CD14-positive monocyte (primary cell): ENCODE results near the gene C5orf15. TPM values are rescaled to one million over a fixed set of nuclear protein-coding genes. Genes with fewer than 3 reads are reported as not detected.

Experiments
- DNase-seq, 3 donors: peaks; one replicate each; pipeline ENCODE4 v3.0.0-alpha.2; 2011 to 2022
- H2AFZ ChIP-seq: 2 replicates; pipeline ENCODE4 v1.6.0; 2012; ENCODE audit warnings: mild to moderate bottlenecking, low read depth, low read length, inconsistent platforms; ENCODE audit not compliant: insufficient read depth, poor library complexity, severe bottlenecking
- H3K27ac ChIP-seq, 2 donors: 1 replicate in 1 of 2; 2 replicates in 1 of 2; pipeline ENCODE4 v1.5.1; 2012 to 2013; ENCODE audit warnings: low read length in 2 of 2, control low read depth in 1 of 2, inconsistent platforms in 1 of 2, low read depth in 1 of 2, mild to moderate bottlenecking in 1 of 2
- H3K27me3 ChIP-seq, 2 donors: one replicate each; pipeline versions ENCODE4 v1.6.0 to v1.6.1; 2011 to 2013; ENCODE audit warnings: low read length in 2 of 2; ENCODE audit not compliant: control insufficient read depth in 2 of 2, insufficient read depth in 2 of 2
- H3K36me3 ChIP-seq, 2 donors: replicated peaks in 1 of 2; 1 replicate in 1 of 2; 2 replicates in 1 of 2; pipeline versions ENCODE4 v1.5.1 to v1.6.1; 2012 to 2013; ENCODE audit warnings: low read length in 2 of 2, control low read depth in 1 of 2, inconsistent platforms in 1 of 2, mild to moderate bottlenecking in 1 of 2; ENCODE audit not compliant: insufficient read depth in 2 of 2, control insufficient read depth in 1 of 2
- H3K4me1 ChIP-seq, 2 donors: 1 replicate in 1 of 2; 2 replicates in 1 of 2; pipeline versions ENCODE4 v1.5.1 to v1.6.1; 2012 to 2013; ENCODE audit warnings: low read length in 2 of 2, control low read depth in 1 of 2, inconsistent platforms in 1 of 2, mild to moderate bottlenecking in 1 of 2, moderate library complexity in 1 of 2; ENCODE audit not compliant: insufficient read depth in 2 of 2, control insufficient read depth in 1 of 2
- H3K4me2 ChIP-seq: replicated peaks from 2 replicates; pipeline ENCODE3; 2012; ENCODE audit warnings: low read length, moderate library complexity, mild to moderate bottlenecking; ENCODE audit not compliant: poor library complexity, severe bottlenecking; ENCODE audit errors: extremely low read depth
- H3K4me3 ChIP-seq, 3 experiments: fragments of 200-600 bp in 1 of 3; sonication (generic) in 1 of 3; replicated peaks in 1 of 3; 1 replicate in 2 of 3; 2 replicates in 1 of 3; pipeline ENCODE4 v1.5.1; 2011 to 2013; ENCODE audit warnings: low read length in 3 of 3, mild to moderate bottlenecking in 3 of 3, control low read depth in 2 of 3, low read depth in 2 of 3, inconsistent platforms in 1 of 3, moderate library complexity in 1 of 3
- H3K79me2 ChIP-seq: 2 replicates; pipeline ENCODE4 v1.6.0; 2012; ENCODE audit warnings: mild to moderate bottlenecking, control low read depth, inconsistent platforms, low read length, moderate library complexity; ENCODE audit not compliant: insufficient read depth
- H3K9ac ChIP-seq: 2 replicates; pipeline ENCODE4 v1.6.0; 2017; ENCODE audit warnings: low read length, mild to moderate bottlenecking; ENCODE audit not compliant: insufficient read depth, poor library complexity, severe bottlenecking
- H3K9me3 ChIP-seq, 2 donors: replicated peaks in 1 of 2; 1 replicate in 1 of 2; 2 replicates in 1 of 2; pipeline versions ENCODE4 v1.5.1 to v1.6.1; 2012 to 2013; ENCODE audit warnings: low read length in 2 of 2, control low read depth in 1 of 2; ENCODE audit not compliant: control insufficient read depth in 1 of 2, insufficient read depth in 1 of 2
- H4K20me1 ChIP-seq: 2 replicates; pipeline ENCODE4 v1.6.0; 2012; ENCODE audit warnings: mild to moderate bottlenecking, low read length, control low read depth, moderate library complexity; ENCODE audit not compliant: insufficient read depth
- H3K27ac Mint-ChIP-seq, 7 donors: one replicate each; pipeline ENCODE4 v1.8.0; 2020; ENCODE audit warnings: mild to moderate bottlenecking in 7 of 7, mixed read lengths in 7 of 7, moderate library complexity in 6 of 7, inconsistent platforms in 2 of 7
- H3K27me3 Mint-ChIP-seq, 3 donors: one replicate each; pipeline ENCODE4 v1.8.0; 2021 to 2022; ENCODE audit warnings: low read depth in 3 of 3, mild to moderate bottlenecking in 3 of 3, mixed read lengths in 3 of 3, moderate library complexity in 3 of 3, inconsistent platforms in 1 of 3
- H3K36me3 Mint-ChIP-seq, 2 donors: one replicate each; pipeline ENCODE4 v1.8.0; 2020; ENCODE audit warnings: mixed read lengths in 2 of 2, inconsistent platforms in 1 of 2, mild to moderate bottlenecking in 1 of 2
- H3K4me1 Mint-ChIP-seq: one replicate; pipeline ENCODE4 v1.8.0; 2020; ENCODE audit warnings: mild to moderate bottlenecking, mixed read lengths
- H3K4me3 Mint-ChIP-seq, 2 donors: one replicate each; pipeline ENCODE4 v1.8.0; 2020; ENCODE audit warnings: mild to moderate bottlenecking in 2 of 2, mixed read lengths in 2 of 2, moderate library complexity in 1 of 2
- H3K9me3 Mint-ChIP-seq, 7 donors: one replicate each; pipeline ENCODE4 v1.8.0; 2020 to 2022; ENCODE audit warnings: mixed read lengths in 7 of 7, mild to moderate bottlenecking in 6 of 7, moderate library complexity in 6 of 7, inconsistent platforms in 2 of 7
- WGBS: methylation state at CpG from one replicate; pipeline ENCODE4 v1.1.5; 2013; ENCODE audit warnings: missing lambda C conversion rate; ENCODE audit not compliant: insufficient coverage; 5-methylcytosine and 5-hydroxymethylcytosine counted together
- intact Hi-C, 2 donors: fragments of 100-400 bp; cut with micrococcal nuclease; formaldehyde crosslinking; loops; one replicate each; pipeline versions ENCODE4 v1.15.0 to v1.15.1; 2023
- polyA plus RNA-seq, 3 donors: library from polyadenylated mRNA; depleted of rRNA in 1 of 3; unstranded in 2 of 3; stranded (reverse) in 1 of 3; fragments of 300-500 nt in 2 of 3; fragments of >200 nt in 1 of 3; fragmentation: Illumina TruSeq in 2 of 3; gene quantifications; 1 replicate in 2 of 3; 2 replicates in 1 of 3; pipeline ENCODE4 v1.2.3, GENCODE V29; 2012 to 2021
- TF ChIP-seq, protein P1 (sequence below): fragments of 200-600 bp; IDR thresholded peaks from one replicate; pipeline ENCODE4 v1.8.0; 2022; ENCODE audit warnings: antibody characterized with exemption, mild to moderate bottlenecking

The C5orf15 gene
- polyA plus RNA-seq, 3 donors: 38.0 to 59.2 (median 46.9) TPM

DNA sequence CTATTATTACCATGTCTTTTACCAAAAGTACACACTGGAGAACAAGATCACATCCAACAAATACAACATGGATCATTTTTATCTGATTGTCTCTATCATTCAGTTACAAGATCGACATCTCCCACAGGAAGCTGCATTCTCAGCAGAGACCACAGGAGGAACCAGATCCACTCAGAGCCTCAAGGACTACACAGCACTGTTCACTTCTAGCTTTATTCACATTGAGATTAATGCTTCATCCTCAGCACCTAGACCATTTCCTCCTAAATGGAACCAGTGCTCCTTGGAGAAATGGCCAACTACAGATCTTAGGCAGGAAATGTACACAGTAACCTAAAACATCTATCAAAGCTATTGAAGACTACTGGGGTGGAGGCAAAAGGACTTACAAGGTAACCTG, 13.3 kb upstream of the C5orf15 start:
- H3K36me3 ChIP-seq: peaks cover 39 to 86% of the 10 kb centered on the region in 2 donors

DNA sequence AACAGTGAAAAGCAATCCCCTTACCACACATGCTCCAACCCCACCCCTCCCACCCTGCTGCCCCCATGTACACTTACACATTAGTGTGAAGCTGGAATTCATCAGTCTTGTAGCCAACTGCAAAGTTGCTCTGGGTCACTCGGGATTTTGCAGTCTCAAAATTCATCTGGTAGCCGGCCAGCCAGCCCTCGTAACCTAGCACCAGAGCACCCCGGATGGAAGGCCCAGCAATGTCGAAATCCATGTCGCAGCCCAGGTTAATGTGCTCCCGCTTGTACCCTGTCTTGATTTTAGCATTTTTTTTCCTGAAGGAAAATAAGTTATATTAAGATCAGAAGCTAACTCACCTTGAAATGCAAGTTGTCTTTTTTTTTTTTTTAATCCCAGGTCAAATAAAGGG, 12.2 kb upstream of the C5orf15 start:
- no peak for DNase-seq
- whole genome bisulfite sequencing: 95% methylated on average over 5 of the region's 7 CpGs
- no peaks in the 10 kb centered on the region for H3K27me3 ChIP-seq
- H3K4me1 Mint-ChIP-seq: peaks cover 6% of the 10 kb centered on the region
- peak overlapping the region in 1 of 7 donors; percentile 13 for H3K27ac Mint-ChIP-seq
- H4K20me1 ChIP-seq: no peaks in the 10 kb centered on the region
- H3K9ac ChIP-seq: no peak overlapping the region
- no peak overlapping the region for H3K4me2 ChIP-seq
- no peaks in the 10 kb centered on the region for H3K4me1 ChIP-seq
- no peaks in the 10 kb centered on the region for H3K9me3 Mint-ChIP-seq
- H3K27ac ChIP-seq: no peak overlapping the region
- intact Hi-C loops: no loop called here
- TF ChIP-seq, protein P1, sequence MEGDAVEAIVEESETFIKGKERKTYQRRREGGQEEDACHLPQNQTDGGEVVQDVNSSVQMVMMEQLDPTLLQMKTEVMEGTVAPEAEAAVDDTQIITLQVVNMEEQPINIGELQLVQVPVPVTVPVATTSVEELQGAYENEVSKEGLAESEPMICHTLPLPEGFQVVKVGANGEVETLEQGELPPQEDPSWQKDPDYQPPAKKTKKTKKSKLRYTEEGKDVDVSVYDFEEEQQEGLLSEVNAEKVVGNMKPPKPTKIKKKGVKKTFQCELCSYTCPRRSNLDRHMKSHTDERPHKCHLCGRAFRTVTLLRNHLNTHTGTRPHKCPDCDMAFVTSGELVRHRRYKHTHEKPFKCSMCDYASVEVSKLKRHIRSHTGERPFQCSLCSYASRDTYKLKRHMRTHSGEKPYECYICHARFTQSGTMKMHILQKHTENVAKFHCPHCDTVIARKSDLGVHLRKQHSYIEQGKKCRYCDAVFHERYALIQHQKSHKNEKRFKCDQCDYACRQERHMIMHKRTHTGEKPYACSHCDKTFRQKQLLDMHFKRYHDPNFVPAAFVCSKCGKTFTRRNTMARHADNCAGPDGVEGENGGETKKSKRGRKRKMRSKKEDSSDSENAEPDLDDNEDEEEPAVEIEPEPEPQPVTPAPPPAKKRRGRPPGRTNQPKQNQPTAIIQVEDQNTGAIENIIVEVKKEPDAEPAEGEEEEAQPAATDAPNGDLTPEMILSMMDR: no peak
- peaks cover 0 to 4% (median 0%) of the 10 kb centered on the region in 3 donors for H3K27me3 Mint-ChIP-seq
- H3K79me2 ChIP-seq: no peaks in the 10 kb centered on the region
- no peaks in the 10 kb centered on the region for H3K9me3 ChIP-seq
- no peak overlapping the region for H3K4me3 ChIP-seq
- H3K36me3 ChIP-seq: peaks cover 35 to 86% of the 10 kb centered on the region in 2 donors
- H2AFZ ChIP-seq: no peak overlapping the region
- peaks cover 62 to 85% of the 10 kb centered on the region in 2 donors for H3K36me3 Mint-ChIP-seq
- no peak overlapping the region for H3K4me3 Mint-ChIP-seq

More for the DNA sequence above, 13.3 kb upstream of the C5orf15 start:
- no peak overlapping the region for H3K4me3 Mint-ChIP-seq
- TF ChIP-seq, protein P1: no peak
- intact Hi-C loops: no loop called here
- H3K4me1 Mint-ChIP-seq: peaks cover 6% of the 10 kb centered on the region
- H3K9me3 Mint-ChIP-seq: no peaks in the 10 kb centered on the region
- no peak for DNase-seq
- Histone ChIP-seq H3K9ac (no peak overlapping the region), H4K20me1 (no peaks in the 10 kb centered on the region), H3K4me2 (no peak overlapping the region), H3K79me2 (no peaks in the 10 kb centered on the region), H3K27me3 (no peaks in the 10 kb centered on the region), H3K4me1 (no peaks in the 10 kb centered on the region), H3K4me3 (no peak overlapping the region), H2AFZ (no peak overlapping the region), H3K27ac (no peak overlapping the region), H3K9me3 (no peaks in the 10 kb centered on the region)
- no peak overlapping the region for H3K27ac Mint-ChIP-seq
- 17% methylated on average over 1 of the region's 1 CpG for WGBS
- peaks cover 0 to 4% (median 0%) of the 10 kb centered on the region in 3 donors for H3K27me3 Mint-ChIP-seq
- peaks cover 64 to 85% of the 10 kb centered on the region in 2 donors for H3K36me3 Mint-ChIP-seq
